Karpas-422 (cell line): ENCODE data around the gene SLC66A2. TPM values are rescaled to one million over a fixed set of nuclear protein-coding genes. Genes with fewer than 3 reads are reported as not detected.

Experiments
- DNase-seq: peaks from one replicate; pipeline ENCODE4 v3.0.0-alpha.2; 2015
- H2AFZ ChIP-seq: fragments of 200-600 bp; sonication (generic); 2 replicates; pipeline ENCODE4 v1.6.1; 2014; ENCODE audit warnings: antibody characterized with exemption, low read length, mixed read lengths
- H3K27ac ChIP-seq: fragments of 200-600 bp; sonication (generic); 2 replicates; pipeline ENCODE4 v1.5.1; 2014; ENCODE audit warnings: mild to moderate bottlenecking, low read length, moderate library complexity
- H3K27me3 ChIP-seq: fragments of 200-600 bp; sonication (generic); 2 replicates; pipeline ENCODE4 v1.6.1; 2014; ENCODE audit warnings: low read length, mixed read lengths
- H3K36me3 ChIP-seq: fragments of 200-600 bp; sonication (generic); 2 replicates; pipeline ENCODE4 v1.6.1; 2014; ENCODE audit warnings: low read length, mixed read lengths; ENCODE audit not compliant: insufficient read depth
- H3K4me1 ChIP-seq: fragments of 200-600 bp; sonication (generic); 2 replicates; pipeline ENCODE4 v1.6.1; 2014; ENCODE audit warnings: mild to moderate bottlenecking, low read length, mixed read lengths
- H3K4me2 ChIP-seq: fragments of 200-600 bp; sonication (generic); 2 replicates; pipeline ENCODE4 v1.6.1; 2014; ENCODE audit warnings: low read length, low read depth, mild to moderate bottlenecking; ENCODE audit not compliant: poor library complexity, severe bottlenecking
- H3K4me3 ChIP-seq: fragments of 200-600 bp; sonication (generic); 2 replicates; pipeline ENCODE4 v1.5.1; 2014; ENCODE audit warnings: mild to moderate bottlenecking, antibody characterized with exemption, low read length, mixed read lengths
- H3K79me2 ChIP-seq: fragments of 200-600 bp; sonication (generic); 2 replicates; pipeline ENCODE4 v1.6.1; 2014; ENCODE audit warnings: mild to moderate bottlenecking, low read length, mixed read lengths
- H3K9ac ChIP-seq: fragments of 200-600 bp; sonication (generic); 2 replicates; pipeline ENCODE4 v1.6.0; 2014; ENCODE audit warnings: low read length
- H3K9me2 ChIP-seq: fragments of 200-600 bp; sonication (generic), shearing (Covaris generic); replicated peaks from 2 replicates; pipeline ENCODE4 v1.6.0; 2014; ENCODE audit warnings: mild to moderate bottlenecking, low read length, moderate library complexity; ENCODE audit not compliant: insufficient read depth
- H3K9me3 ChIP-seq: fragments of 300-700, 200-600 bp; sonication (generic); 2 replicates; pipeline ENCODE4 v1.6.1; 2014; ENCODE audit warnings: low read length, mixed read lengths
- H4K20me1 ChIP-seq: fragments of 200-600 bp; sonication (generic); 2 replicates; pipeline ENCODE4 v1.6.1; 2014; ENCODE audit warnings: mild to moderate bottlenecking, antibody characterized with exemption, low read length, low read depth; ENCODE audit not compliant: insufficient read depth
- total RNA-seq: library from RNA; depleted of rRNA; stranded (reverse); fragments of >200 nt; shearing (Covaris generic); gene quantifications from 2 replicates; pipeline ENCODE4 v1.2.3, GENCODE V29; 2014; ENCODE audit warnings: low replicate concordance

The SLC66A2 gene
- total RNA-seq, 1 experiment from 2014 or later = 43.1 TPM

GRCh38 chr18:79940814-79941472 lies 10.5 kb downstream of the SLC66A2 start:
- peaks cover 7% of the 10 kb centered on the region for H3K4me1 ChIP-seq
- H3K4me3 ChIP-seq = no peak overlapping the region
- H3K9me2 ChIP-seq = no peaks in the 10 kb centered on the region
- DNase-seq = no peak
- H2AFZ ChIP-seq = no peak overlapping the region
- H4K20me1 ChIP-seq = peaks cover 11% of the 10 kb centered on the region
- no peak overlapping the region for H3K9ac ChIP-seq
- H3K9me3 ChIP-seq = no peaks in the 10 kb centered on the region
- H3K36me3 ChIP-seq = peaks cover 65% of the 10 kb centered on the region
- H3K27me3 ChIP-seq = no peaks in the 10 kb centered on the region
- no peak overlapping the region for H3K27ac ChIP-seq
- peaks cover 98% of the 10 kb centered on the region for H3K79me2 ChIP-seq
- H3K4me2 ChIP-seq = no peak overlapping the region

GRCh38 chr18:79940126-79940813 lies 11.2 kb downstream of the SLC66A2 start:
- Histone ChIP-seq H3K9me2 (no peaks in the 10 kb centered on the region), H3K27me3 (no peaks in the 10 kb centered on the region), H3K27ac (no peak overlapping the region), H3K79me2 (peaks cover 98% of the 10 kb centered on the region), H3K4me3 (no peak overlapping the region), H4K20me1 (peaks cover 9% of the 10 kb centered on the region), H3K4me1 (peaks cover under 1% of the 10 kb centered on the region; the same call in 1 of the 2 replicates), H3K9ac (no peak overlapping the region), H3K4me2 (no peak overlapping the region), H2AFZ (no peak overlapping the region), H3K36me3 (peaks cover 71% of the 10 kb centered on the region), H3K9me3 (no peaks in the 10 kb centered on the region; the same call in 1 of the 2 replicates)
- DNase-seq = no peak

GRCh38 chr18:79939096-79939495 lies 12.4 kb downstream of the SLC66A2 start:
- no peak for DNase-seq
- Histone ChIP-seq H3K4me2 (no peak overlapping the region), H3K9me3 (no peaks in the 10 kb centered on the region; the same call in 1 of the 2 replicates), H2AFZ (no peak overlapping the region), H3K27ac (no peak overlapping the region), H4K20me1 (no peaks in the 10 kb centered on the region), H3K4me1 (no peaks in the 10 kb centered on the region), H3K36me3 (peaks cover 82% of the 10 kb centered on the region), H3K9me2 (no peaks in the 10 kb centered on the region), H3K27me3 (no peaks in the 10 kb centered on the region), H3K79me2 (peaks cover 97% of the 10 kb centered on the region), H3K9ac (no peak overlapping the region), H3K4me3 (no peak overlapping the region)

DNA sequence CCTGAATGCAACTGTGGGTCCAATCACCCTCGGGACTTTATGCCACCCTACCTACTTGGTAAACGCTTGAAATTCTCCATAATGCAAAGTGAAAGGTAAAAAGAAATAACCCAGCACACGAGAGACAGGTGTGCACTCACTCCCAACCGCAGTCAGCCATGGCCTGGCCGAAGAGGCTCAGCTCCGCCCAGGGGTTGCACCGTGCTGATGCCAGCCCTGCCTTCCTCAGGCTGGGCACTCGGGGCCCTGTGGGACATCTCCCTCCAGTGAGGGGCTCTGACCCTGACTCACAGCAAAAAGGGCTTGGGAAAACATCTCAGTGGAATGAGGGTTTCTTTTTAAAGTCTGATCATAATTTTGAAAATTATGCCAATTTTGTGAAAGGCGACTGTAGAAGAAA lies 13.3 kb downstream of the SLC66A2 start:
- no peak overlapping the region for H3K4me3 ChIP-seq

DNA sequence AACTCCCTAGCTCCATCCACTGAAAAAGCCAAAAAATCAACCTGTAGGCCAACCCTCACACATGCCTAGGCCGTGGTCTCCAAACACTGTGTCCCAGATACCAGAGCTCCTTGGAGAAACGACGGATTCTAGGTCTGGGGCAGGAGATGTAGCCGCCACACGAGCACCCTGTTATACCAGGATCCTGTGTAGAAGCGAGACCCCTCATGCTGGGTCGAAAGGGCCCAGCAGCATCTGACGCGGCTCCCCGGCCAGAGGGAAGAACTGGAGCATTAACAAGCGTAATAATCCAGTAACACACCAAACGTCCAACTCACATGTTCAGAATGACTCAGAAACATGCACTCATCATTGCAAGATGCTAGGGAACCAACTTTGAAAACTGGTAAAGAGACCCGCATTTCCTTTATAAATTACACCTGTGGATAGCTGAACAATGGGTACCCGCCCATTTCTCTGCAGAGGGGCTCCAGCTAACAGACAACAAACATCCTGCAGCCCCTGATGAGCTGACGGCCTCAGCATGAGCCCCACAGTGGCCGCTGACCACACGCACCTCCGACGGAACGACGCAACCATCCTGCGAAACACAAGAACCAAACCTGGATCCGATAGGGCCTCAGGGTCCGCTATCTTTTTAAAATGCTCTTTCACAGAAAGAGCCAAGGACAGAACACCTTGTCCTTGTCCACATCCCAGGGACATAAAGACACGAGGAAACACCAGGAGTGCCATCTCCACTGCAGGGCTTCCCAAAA lies 14.2 kb downstream of the SLC66A2 start:
- H3K4me3 ChIP-seq = no peak overlapping the region
- no peaks in the 10 kb centered on the region for H3K4me1 ChIP-seq
- peaks cover 91% of the 10 kb centered on the region for H3K36me3 ChIP-seq
- peaks cover 15% of the 10 kb centered on the region for H3K9me3 ChIP-seq
- no peak overlapping the region for H2AFZ ChIP-seq
- H3K79me2 ChIP-seq = peaks cover 98% of the 10 kb centered on the region
- no peak overlapping the region for H3K4me2 ChIP-seq
- H3K27me3 ChIP-seq = no peaks in the 10 kb centered on the region
- no peak overlapping the region for H3K27ac ChIP-seq
- no peaks in the 10 kb centered on the region for H4K20me1 ChIP-seq
- DNase-seq = no peak
- H3K9ac ChIP-seq = no peak overlapping the region
- H3K9me2 ChIP-seq = no peaks in the 10 kb centered on the region

More for the DNA sequence above, 13.3 kb downstream of the SLC66A2 start:
- no peak overlapping the region for H3K4me2 ChIP-seq
- H3K27ac ChIP-seq = no peak overlapping the region
- no peak for DNase-seq
- H2AFZ ChIP-seq = no peak overlapping the region
- H3K9me3 ChIP-seq = peaks cover 6% of the 10 kb centered on the region
- peaks cover 91% of the 10 kb centered on the region for H3K36me3 ChIP-seq
- H4K20me1 ChIP-seq = no peaks in the 10 kb centered on the region
- H3K4me1 ChIP-seq = no peaks in the 10 kb centered on the region
- no peaks in the 10 kb centered on the region for H3K27me3 ChIP-seq
- no peak overlapping the region for H3K9ac ChIP-seq
- H3K9me2 ChIP-seq = no peaks in the 10 kb centered on the region
- H3K79me2 ChIP-seq = peaks cover 98% of the 10 kb centered on the region

- H4K20me1 ChIP-seq = no peaks in the 10 kb centered on the region
- H3K4me1 ChIP-seq = no peaks in the 10 kb centered on the region
- no peaks in the 10 kb centered on the region for H3K27me3 ChIP-seq
- H3K36me3 ChIP-seq = peaks cover 91% of the 10 kb centered on the region
- H3K4me3 ChIP-seq = no peak overlapping the region
- no peak for DNase-seq
- peaks cover 98% of the 10 kb centered on the region for H3K79me2 ChIP-seq
- H2AFZ ChIP-seq = no peak overlapping the region
- H3K4me2 ChIP-seq = no peak overlapping the region
- H3K9ac ChIP-seq = no peak overlapping the region
- no peaks in the 10 kb centered on the region for H3K9me2 ChIP-seq
- H3K9me3 ChIP-seq = peaks cover 19% of the 10 kb centered on the region
- no peak overlapping the region for H3K27ac ChIP-seq
Measured at GRCh38 chr18:79936641-79937040, 14.8 kb downstream of the SLC66A2 start.

DNA sequence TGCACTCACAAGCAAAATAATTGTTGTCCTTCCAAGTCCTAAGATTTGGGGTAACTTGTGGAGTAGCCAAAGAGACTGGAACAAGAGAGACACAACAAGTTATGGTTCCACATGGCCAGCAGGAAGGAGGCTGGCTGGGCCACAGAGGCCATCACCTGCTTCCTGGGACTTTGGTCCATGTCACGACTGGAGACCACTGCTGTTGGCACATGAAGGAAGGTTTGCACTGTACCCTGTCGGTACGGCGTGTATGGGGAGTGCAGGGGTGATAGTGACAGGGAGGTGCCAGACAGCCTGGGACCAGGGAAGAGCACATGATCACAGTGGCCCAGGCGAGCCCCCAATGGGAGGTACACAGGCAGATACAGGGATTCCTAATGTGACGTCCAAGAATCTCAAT lies 15.5 kb downstream of the SLC66A2 start:
- Histone ChIP-seq H3K27me3 (no peaks in the 10 kb centered on the region), H3K9ac (no peak overlapping the region), H3K4me1 (no peaks in the 10 kb centered on the region), H3K79me2 (peaks cover 98% of the 10 kb centered on the region), H3K27ac (no peak overlapping the region), H3K36me3 (peaks cover 90% of the 10 kb centered on the region), H2AFZ (no peak overlapping the region), H3K9me2 (no peaks in the 10 kb centered on the region), H3K4me3 (no peak overlapping the region), H3K9me3 (peaks cover 25% of the 10 kb centered on the region), H4K20me1 (no peaks in the 10 kb centered on the region), H3K4me2 (no peak overlapping the region)
- DNase-seq = no peak

- H4K20me1 ChIP-seq = no peaks in the 10 kb centered on the region
- peaks cover 97% of the 10 kb centered on the region for H3K79me2 ChIP-seq
- no peak overlapping the region for H2AFZ ChIP-seq
- peaks cover 89% of the 10 kb centered on the region for H3K36me3 ChIP-seq
- no peak overlapping the region for H3K27ac ChIP-seq
- no peaks in the 10 kb centered on the region for H3K27me3 ChIP-seq
- H3K4me1 ChIP-seq = no peaks in the 10 kb centered on the region
- no peak overlapping the region for H3K4me2 ChIP-seq
- H3K9me2 ChIP-seq = no peaks in the 10 kb centered on the region
- no peak for DNase-seq
- no peak overlapping the region for H3K9ac ChIP-seq
- H3K9me3 ChIP-seq = peaks cover 27% of the 10 kb centered on the region
- no peak overlapping the region for H3K4me3 ChIP-seq
Measured at GRCh38 chr18:79935499-79935898, 16.0 kb downstream of the SLC66A2 start.
